HG03378 (cell line): ENCODE data around the gene FBXO8.

Experiments used
- ATAC-seq: cut with Tn5 transposase; IDR thresholded peaks from one replicate; pipeline ENCODE4 v1.9.1; 2021; ENCODE audit warnings: mild to moderate bottlenecking, moderate library complexity; ENCODE audit not compliant: unreplicated experiment

FBXO8 gene

GRCh38 chr4:174210952-174211490, 72.4 kb downstream of the FBXO8 start:
- ATAC-seq, result no peak

GRCh38 chr4:174210354-174210753, 73.1 kb downstream of the FBXO8 start:
- ATAC-seq, result no peak

GRCh38 chr4:174209341-174209740, 74.1 kb downstream of the FBXO8 start:
- ATAC-seq, result no peak

GRCh38 chr4:174207367-174207766, 76.1 kb downstream of the FBXO8 start:
- no peak for ATAC-seq

- ATAC-seq, result no peak
Measured at GRCh38 chr4:174204164-174204831, 79.2 kb downstream of the FBXO8 start.

GRCh38 chr4:174201871-174202270, 81.6 kb downstream of the FBXO8 start:
- no peak for ATAC-seq

- ATAC-seq, result no peak
Measured at GRCh38 chr4:174199735-174200134, 83.7 kb downstream of the FBXO8 start.

GRCh38 chr4:174198828-174199227, 84.6 kb downstream of the FBXO8 start:
- ATAC-seq, result no peak

- ATAC-seq, result no peak
Measured at GRCh38 chr4:174198396-174198795, 85.1 kb downstream of the FBXO8 start.

GRCh38 chr4:174193438-174194374, 89.8 kb downstream of the FBXO8 start:
- ATAC-seq, result no peak

GRCh38 chr4:174192943-174193342, 90.5 kb downstream of the FBXO8 start:
- no peak for ATAC-seq

- ATAC-seq, result no peak
Measured at GRCh38 chr4:174190832-174191500, 92.5 kb downstream of the FBXO8 start.

GRCh38 chr4:174189392-174190015, 94.0 kb downstream of the FBXO8 start:
- ATAC-seq, result no peak
